Fibroblast of lung (primary cell): ENCODE data around the gene AKR1C2. TPM values are rescaled to one million over a fixed set of nuclear protein-coding genes. Genes with fewer than 3 reads are reported as not detected.

Source experiments
- DNase-seq, 2 donors: peaks; one replicate each; pipeline versions ENCODE4 v3.0.0 to v3.0.0-alpha.2; 2010; ENCODE audit warnings: low read depth in 2 of 2
- H2AFZ ChIP-seq: 2 replicates; pipeline ENCODE4 v1.5.1; 2012; ENCODE audit warnings: low read length, control low read depth, inconsistent platforms
- H3K27ac ChIP-seq: 2 replicates; pipeline ENCODE4 v1.5.1; 2011; ENCODE audit warnings: low read length, control low read depth; ENCODE audit not compliant: insufficient read depth
- H3K27me3 ChIP-seq: 2 replicates; pipeline ENCODE4 v1.5.1; 2011; ENCODE audit warnings: mild to moderate bottlenecking, low read length; ENCODE audit not compliant: control insufficient read depth, insufficient read depth
- H3K36me3 ChIP-seq: 2 replicates; pipeline ENCODE4 v1.5.1; 2011; ENCODE audit warnings: low read length; ENCODE audit not compliant: control insufficient read depth, insufficient read depth
- H3K4me1 ChIP-seq: 2 replicates; pipeline ENCODE4 v1.5.1; 2011; ENCODE audit warnings: low read length; ENCODE audit not compliant: control insufficient read depth, insufficient read depth; ENCODE audit errors: extremely low read depth
- H3K4me2 ChIP-seq: 2 replicates; pipeline ENCODE4 v1.5.1; 2011; ENCODE audit warnings: low read length, control low read depth; ENCODE audit not compliant: insufficient read depth; ENCODE audit errors: extremely low read depth
- H3K4me3 ChIP-seq, 4 experiments: fragments of 200-600 bp in 1 of 4; sonication (generic) in 1 of 4; replicated peaks in 1 of 4; 2 replicates each; pipeline ENCODE4 v1.5.1; 2011 to 2016; ENCODE audit warnings: low read length in 4 of 4, low read depth in 3 of 4, mild to moderate bottlenecking in 3 of 4, control low read depth in 2 of 4, inconsistent platforms in 1 of 4, mixed read lengths in 1 of 4; ENCODE audit not compliant: insufficient read depth in 1 of 4; ENCODE audit errors: control extremely low read depth in 1 of 4
- H3K79me2 ChIP-seq: 2 replicates; pipeline ENCODE4 v1.5.1; 2012; ENCODE audit warnings: mild to moderate bottlenecking, low read length, inconsistent platforms; ENCODE audit not compliant: control insufficient read depth, insufficient read depth
- H3K9ac ChIP-seq: 2 replicates; pipeline ENCODE4 v1.5.1; 2011; ENCODE audit warnings: mild to moderate bottlenecking, low read length, control low read depth; ENCODE audit not compliant: insufficient read depth
- H3K9me3 ChIP-seq: 2 replicates; pipeline ENCODE4 v1.5.1; 2012; ENCODE audit warnings: low read depth, low read length; ENCODE audit not compliant: control insufficient read depth, insufficient read depth
- H4K20me1 ChIP-seq: 2 replicates; pipeline ENCODE4 v1.5.1; 2011; ENCODE audit warnings: low read length; ENCODE audit not compliant: control insufficient read depth, insufficient read depth; ENCODE audit errors: extremely low read depth
- CTCF ChIP-seq, 2 donors: IDR thresholded peaks in 1 of 2; conservative IDR thresholded peaks in 1 of 2; 1 replicate in 1 of 2; 2 replicates in 1 of 2; pipeline ENCODE4 v1.5.1; 2011 to 2012; ENCODE audit warnings: low read length in 2 of 2, control low read depth in 1 of 2, inconsistent platforms in 1 of 2, low read depth in 1 of 2, mild to moderate bottlenecking in 1 of 2
- EZH2 ChIP-seq: IDR thresholded peaks from 2 replicates; pipeline ENCODE4 v1.5.1; 2012; ENCODE audit warnings: low read length, control low read depth, mild to moderate bottlenecking; ENCODE audit errors: missing control alignments
- polyA plus RNA-seq, 2 donors: library from polyadenylated mRNA; depleted of rRNA in 1 of 2; stranded (reverse) in 1 of 2; unstranded in 1 of 2; fragments of >200 nt; gene quantifications; 2 replicates each; pipeline ENCODE4 v1.2.1, GENCODE V29; 2011 to 2012; ENCODE audit warnings: missing spikeins in 1 of 2
- total RNA-seq: library from RNA; depleted of rRNA; stranded (reverse); fragments of >200 nt; gene quantifications from 2 replicates; pipeline ENCODE4 v1.2.1, GENCODE V29; 2014

AKR1C2 gene
- total and polyA plus RNA-seq, 2 donors (not counting 1 experiment from before 2014, with no cell fraction given) = 10.6 to 14.6 TPM

- Histone ChIP-seq H3K4me1 (no peaks in the 10 kb centered on the region), H3K36me3 (no peaks in the 10 kb centered on the region), H3K27me3 (no peaks in the 10 kb centered on the region), H3K9ac (no peak overlapping the region), H2AFZ (no peak overlapping the region), H4K20me1 (no peaks in the 10 kb centered on the region), H3K4me3 (no peak overlapping the region), H3K27ac (no peak overlapping the region), H3K4me2 (no peak overlapping the region), H3K9me3 (no peaks in the 10 kb centered on the region), H3K79me2 (no peaks in the 10 kb centered on the region)
- no peak for DNase-seq
- TF ChIP-seq EZH2 = no peak
- TF ChIP-seq CTCF (conservative IDR thresholded peaks at IDR 0.05 in 1 of 2, IDR thresholded peaks at IDR 0.05 in 1 of 2; ENCODE audit: low read depth in 1 of 2, low read length in 2 of 2) = no peak
Measured at GRCh38 chr10:5040010-5040673, 36.5 kb upstream of the AKR1C2 start.

DNA sequence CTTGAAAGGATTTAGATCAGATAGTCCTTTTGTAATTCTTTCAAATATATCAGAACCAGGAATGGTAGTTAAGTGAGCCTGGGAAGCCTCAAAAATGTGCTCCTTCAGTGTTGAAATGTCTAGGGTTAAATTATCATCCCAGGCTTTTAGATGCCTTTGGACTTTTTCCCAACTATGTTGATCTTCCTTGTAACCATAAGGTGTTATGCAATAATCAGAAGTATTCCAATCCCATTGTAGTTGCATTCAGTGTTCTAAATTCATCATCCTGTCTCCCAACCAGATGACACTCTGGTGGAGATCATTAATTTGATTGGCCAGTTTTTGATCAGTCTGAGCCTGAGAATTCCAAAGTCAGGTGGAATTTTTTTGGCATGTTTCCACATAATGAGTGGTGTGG is 35.1 kb upstream of the AKR1C2 start:
- Histone ChIP-seq H3K27ac (no peak overlapping the region), H3K4me3 (no peak overlapping the region), H3K79me2 (no peaks in the 10 kb centered on the region), H3K4me1 (no peaks in the 10 kb centered on the region), H3K36me3 (no peaks in the 10 kb centered on the region), H4K20me1 (no peaks in the 10 kb centered on the region), H3K4me2 (no peak overlapping the region), H3K9me3 (no peaks in the 10 kb centered on the region), H3K27me3 (no peaks in the 10 kb centered on the region), H3K9ac (no peak overlapping the region), H2AFZ (no peak overlapping the region)
- DNase-seq = peak; percentile 14 to 21
- TF ChIP-seq EZH2 (no peak), CTCF (conservative IDR thresholded peaks at IDR 0.05 in 1 of 2, IDR thresholded peaks at IDR 0.05 in 1 of 2; ENCODE audit: low read depth in 1 of 2, low read length in 2 of 2) (no peak)

GRCh38 chr10:5038101-5038500 is 34.4 kb upstream of the AKR1C2 start:
- H3K9ac ChIP-seq = no peak overlapping the region
- H2AFZ ChIP-seq = no peak overlapping the region
- H4K20me1 ChIP-seq = no peaks in the 10 kb centered on the region
- H3K9me3 ChIP-seq = no peaks in the 10 kb centered on the region
- H3K27me3 ChIP-seq = no peaks in the 10 kb centered on the region
- no peak for TF ChIP-seq EZH2
- H3K4me3 ChIP-seq = no peak overlapping the region
- H3K79me2 ChIP-seq = no peaks in the 10 kb centered on the region
- H3K27ac ChIP-seq = no peak overlapping the region
- H3K36me3 ChIP-seq = no peaks in the 10 kb centered on the region
- DNase-seq = no peak
- no peaks in the 10 kb centered on the region for H3K4me1 ChIP-seq
- no peak overlapping the region for H3K4me2 ChIP-seq
